Measurements from ENCODE around the gene ITPA. TPM values are rescaled to one million over a fixed set of nuclear protein-coding genes. Genes with fewer than 3 reads are reported as not detected.

The ITPA gene
- total RNA-seq, 4 donors from 2014 or later = 32.0 to 42.9 (median 35.7) TPM

- DNase-seq (ENCODE audit: low spot score) (no peak), ATAC-seq (ENCODE audit: low FRiP score) (no peak)
- TF ChIP-seq CTCF (IDR thresholded peaks at IDR 0.05) = no peak
Observed at GRCh38 chr20:3188823-3189413, 20.4 kb upstream of the ITPA start.

DNA sequence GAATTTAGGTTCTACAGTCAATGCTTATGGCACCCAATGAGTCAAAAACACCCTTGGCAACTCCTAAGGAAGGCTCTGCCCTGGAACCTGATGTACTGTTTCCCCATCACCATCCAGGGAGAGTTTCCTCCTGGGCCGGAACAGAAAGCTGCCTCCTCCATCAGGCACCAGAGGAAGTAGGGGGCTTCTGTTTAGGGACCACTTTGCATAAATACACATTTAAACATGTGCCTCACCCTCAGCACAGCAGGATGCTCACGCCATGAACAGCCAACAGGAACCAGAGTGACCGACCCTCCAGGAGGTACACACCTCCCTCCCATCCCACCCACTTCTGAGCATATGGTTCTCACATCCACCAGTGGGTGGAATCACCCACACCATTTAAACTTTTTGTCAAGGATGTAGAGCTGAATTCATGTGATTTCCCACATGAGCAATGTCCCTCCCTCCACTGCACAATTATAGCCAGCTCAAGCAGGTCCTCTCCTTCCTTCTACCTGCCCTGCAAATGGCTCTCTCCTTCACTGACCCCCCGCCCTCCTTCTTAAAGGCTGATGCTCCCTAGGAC, 19.7 kb upstream of the ITPA start:
- DNase-seq (ENCODE audit: low spot score) (no peak), ATAC-seq (ENCODE audit: low FRiP score) (no peak)
- no peak for TF ChIP-seq CTCF (IDR thresholded peaks at IDR 0.05)

GRCh38 chr20:3190681-3191111, 18.6 kb upstream of the ITPA start:
- no peak for TF ChIP-seq CTCF (IDR thresholded peaks at IDR 0.05)
- ATAC-seq (ENCODE audit: low FRiP score) = no peak
- DNase-seq (ENCODE audit: low spot score) = no peak

- DNase-seq (ENCODE audit: low spot score) (no peak), ATAC-seq (ENCODE audit: low FRiP score) (no peak)
- no peak for TF ChIP-seq CTCF (IDR thresholded peaks at IDR 0.05)
Observed at GRCh38 chr20:3192226-3193015, 16.9 kb upstream of the ITPA start.

DNA sequence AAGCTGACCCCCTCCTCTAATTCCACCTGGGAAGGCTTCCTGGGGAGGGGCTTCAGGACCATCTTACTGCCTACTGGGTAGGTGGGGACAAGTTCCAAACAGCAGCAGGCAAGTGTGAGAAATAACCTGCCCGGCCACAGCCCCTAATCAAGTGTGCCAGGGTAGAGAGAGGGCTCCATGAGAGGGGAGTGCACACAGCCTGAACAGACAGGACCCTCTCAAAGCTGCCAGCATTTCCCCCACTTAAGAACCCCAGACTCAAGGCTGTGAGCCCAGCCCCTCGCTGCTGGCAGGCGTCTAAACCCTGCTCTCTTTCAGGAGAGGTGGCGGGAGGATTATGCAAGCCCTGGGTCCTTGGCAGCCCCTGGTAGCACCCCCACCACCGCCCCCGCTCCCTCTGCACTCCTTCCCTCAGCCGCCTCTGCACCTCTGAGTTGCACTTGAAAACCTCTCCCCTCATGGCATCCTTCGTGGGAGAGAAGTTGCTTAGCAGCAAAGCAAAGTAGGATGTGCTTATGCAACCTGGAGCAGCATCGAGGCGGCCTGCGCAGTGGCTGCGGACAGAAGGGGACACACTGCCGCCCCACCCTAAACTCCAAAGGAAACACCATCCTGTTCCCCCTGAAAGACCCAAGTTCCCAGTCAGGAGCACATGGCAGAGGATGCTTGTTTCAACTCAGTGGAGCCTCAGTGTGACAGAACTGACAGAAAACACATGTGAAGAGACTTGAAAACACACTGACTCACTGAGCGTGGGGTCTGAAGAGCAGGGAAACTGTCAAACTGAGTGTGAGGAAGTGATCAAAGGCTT, 15.3 kb upstream of the ITPA start:
- ATAC-seq (ENCODE audit: low FRiP score) (no peak), DNase-seq (ENCODE audit: low spot score) (no peak)
- no peak for TF ChIP-seq CTCF (IDR thresholded peaks at IDR 0.05)

DNA sequence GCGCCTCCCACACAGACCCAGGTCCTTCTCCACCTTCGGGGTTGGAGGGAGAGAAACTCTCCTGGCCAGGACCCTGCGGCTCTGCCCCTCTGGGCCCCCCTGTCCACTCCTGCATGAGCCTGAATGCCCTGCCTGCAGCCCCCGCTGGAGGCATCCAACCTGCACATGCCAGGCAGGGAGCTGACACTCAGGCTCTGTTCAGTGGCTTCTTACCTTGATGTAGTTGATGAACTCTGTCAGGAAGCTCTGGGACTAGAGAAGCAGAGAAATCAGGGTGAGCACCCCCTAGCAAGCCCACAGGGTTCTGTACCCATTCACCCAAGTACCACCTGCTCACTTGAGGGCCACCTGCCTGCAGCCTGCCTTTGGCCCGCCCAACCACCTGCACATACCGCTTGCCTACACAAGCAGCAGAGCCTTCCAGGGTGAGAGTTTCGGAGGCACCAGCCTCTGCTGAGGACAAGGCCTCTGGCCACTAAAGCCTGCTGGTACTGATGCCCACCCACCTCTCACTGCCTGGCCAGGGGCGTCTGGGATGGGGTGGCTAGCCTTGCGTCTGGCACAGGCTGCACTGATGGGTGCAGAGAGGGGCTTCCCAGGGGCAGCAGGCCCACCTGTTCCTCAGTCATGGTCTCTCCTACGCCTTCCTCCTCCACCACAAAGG, 14.5 kb upstream of the ITPA start:
- TF ChIP-seq CTCF (IDR thresholded peaks at IDR 0.05) = no peak
- no peak for ATAC-seq (ENCODE audit: low FRiP score)
- DNase-seq (ENCODE audit: low spot score) = no peak
